Measurements from ENCODE around the gene DPYD.

Gene DPYD

GRCh38 chr1:97533358-97533757 is 387.5 kb downstream of the DPYD start:
- in situ Hi-C loops (cut with MboI; ENCODE audit: low pct_unique_long_range_greater_than_20kb, low sequenced_read_pairs, unreplicated experiment): no loop called here
- TF ChIP-seq CTCF (IDR thresholded peaks at IDR 0.05; ENCODE audit: extremely low read depth, insufficient read depth, missing control alignments): no peak
- no peak for DNase-seq (ENCODE audit: low spot score)

GRCh38 chr1:97529600-97529999 is 391.2 kb downstream of the DPYD start:
- in situ Hi-C loops (cut with MboI; ENCODE audit: low pct_unique_long_range_greater_than_20kb, low sequenced_read_pairs, unreplicated experiment): no loop called here
- no peak for DNase-seq (ENCODE audit: low spot score)
- no peak for TF ChIP-seq CTCF (IDR thresholded peaks at IDR 0.05; ENCODE audit: extremely low read depth, insufficient read depth, missing control alignments)

GRCh38 chr1:97524211-97524610 is 396.6 kb downstream of the DPYD start:
- DNase-seq (ENCODE audit: low spot score): no peak
- no peak for TF ChIP-seq CTCF (IDR thresholded peaks at IDR 0.05; ENCODE audit: extremely low read depth, insufficient read depth, missing control alignments)
- in situ Hi-C loops (cut with MboI; ENCODE audit: low pct_unique_long_range_greater_than_20kb, low sequenced_read_pairs, unreplicated experiment): no loop called here

GRCh38 chr1:97516588-97516987 is 404.2 kb downstream of the DPYD start:
- no peak for DNase-seq (ENCODE audit: low spot score)
- no peak for TF ChIP-seq CTCF (IDR thresholded peaks at IDR 0.05; ENCODE audit: extremely low read depth, insufficient read depth, missing control alignments)
- in situ Hi-C loops (cut with MboI; ENCODE audit: low pct_unique_long_range_greater_than_20kb, low sequenced_read_pairs, unreplicated experiment): no loop called here

- no peak for TF ChIP-seq CTCF (IDR thresholded peaks at IDR 0.05; ENCODE audit: extremely low read depth, insufficient read depth, missing control alignments)
- in situ Hi-C loops (cut with MboI; ENCODE audit: low pct_unique_long_range_greater_than_20kb, low sequenced_read_pairs, unreplicated experiment): no loop called here
- no peak for DNase-seq (ENCODE audit: low spot score)
These were observed 412.1 kb downstream of the DPYD start for GRCh38 chr1:97508653-97509218.

GRCh38 chr1:97507863-97508262 is 413.0 kb downstream of the DPYD start:
- no peak for DNase-seq (ENCODE audit: low spot score)
- TF ChIP-seq CTCF (IDR thresholded peaks at IDR 0.05; ENCODE audit: extremely low read depth, insufficient read depth, missing control alignments): no peak
- in situ Hi-C loops (cut with MboI; ENCODE audit: low pct_unique_long_range_greater_than_20kb, low sequenced_read_pairs, unreplicated experiment): no loop called here

- in situ Hi-C loops (cut with MboI; ENCODE audit: low pct_unique_long_range_greater_than_20kb, low sequenced_read_pairs, unreplicated experiment): no loop called here
- no peak for DNase-seq (ENCODE audit: low spot score)
- TF ChIP-seq CTCF (IDR thresholded peaks at IDR 0.05; ENCODE audit: extremely low read depth, insufficient read depth, missing control alignments): no peak
These were observed 414.5 kb downstream of the DPYD start for GRCh38 chr1:97506368-97506767.

Measured in GM13977 (cell line).